Measurements from ENCODE around the gene TRIM36.

TRIM36 gene

GRCh38 chr5:115169487-115170133, at the start of gene TRIM36:
TSS of gene TRIM36 (minus strand) at chr5:115169908. CDS start at chr5:115169634, 274 bp downstream.
- peak; percentile 64 for DNase-seq (ENCODE audit: low read depth)

- no peak for DNase-seq (ENCODE audit: low read depth)
Measured at GRCh38 chr5:115214541-115214940, 44.8 kb upstream of the TRIM36 start.

GRCh38 chr5:115209279-115209678, 39.6 kb upstream of the TRIM36 start:
- no peak for DNase-seq (ENCODE audit: low read depth)

GRCh38 chr5:115202952-115203351, 33.2 kb upstream of the TRIM36 start:
- no peak for DNase-seq (ENCODE audit: low read depth)

GRCh38 chr5:115196161-115196560, 26.5 kb upstream of the TRIM36 start:
- no peak for DNase-seq (ENCODE audit: low read depth)

GRCh38 chr5:115194676-115195075, 25.0 kb upstream of the TRIM36 start:
- DNase-seq (ENCODE audit: low read depth): no peak

GRCh38 chr5:115193295-115193694, 23.6 kb upstream of the TRIM36 start:
- DNase-seq (ENCODE audit: low read depth): no peak

- DNase-seq (ENCODE audit: low read depth): no peak
Measured at GRCh38 chr5:115192098-115192497, 22.4 kb upstream of the TRIM36 start.

- DNase-seq (ENCODE audit: low read depth): no peak
Measured at GRCh38 chr5:115191474-115192031, 21.8 kb upstream of the TRIM36 start.

GRCh38 chr5:115190388-115190787, 20.7 kb upstream of the TRIM36 start:
- DNase-seq (ENCODE audit: low read depth): no peak

- no peak for DNase-seq (ENCODE audit: low read depth)
Measured at GRCh38 chr5:115189866-115190265, 20.2 kb upstream of the TRIM36 start.

GRCh38 chr5:115186794-115187193, 17.1 kb upstream of the TRIM36 start:
- no peak for DNase-seq (ENCODE audit: low read depth)

GRCh38 chr5:115184770-115185169, 15.1 kb upstream of the TRIM36 start:
- no peak for DNase-seq (ENCODE audit: low read depth)

GRCh38 chr5:115181757-115182156, 12.0 kb upstream of the TRIM36 start:
- no peak for DNase-seq (ENCODE audit: low read depth)

GRCh38 chr5:115180165-115180709, 10.5 kb upstream of the TRIM36 start:
- no peak for DNase-seq (ENCODE audit: low read depth)

GRCh38 chr5:115179394-115180164, 9.9 kb upstream of the TRIM36 start:
- no peak for DNase-seq (ENCODE audit: low read depth)

GRCh38 chr5:115179030-115179393, 9.3 kb upstream of the TRIM36 start:
- no peak for DNase-seq (ENCODE audit: low read depth)

GRCh38 chr5:115170929-115171510, 1.3 kb upstream of the TRIM36 start:
- DNase-seq (ENCODE audit: low read depth): no peak

- no peak for DNase-seq (ENCODE audit: low read depth)
Measured at GRCh38 chr5:115170134-115170928, 623 bp upstream of the TRIM36 start.

- no peak for DNase-seq (ENCODE audit: low read depth)
Measured at GRCh38 chr5:115168829-115169486, 750 bp downstream of the TRIM36 start.

- no peak for DNase-seq (ENCODE audit: low read depth)
Measured at GRCh38 chr5:115166744-115167393, 2.8 kb downstream of the TRIM36 start.
